Kidney tubule cell (primary cell): ENCODE measurements around the gene ACOX1.
"Not testable (repeated sequence)": the region's sequence is repeated elsewhere in the genome, so short reads cannot be mapped to it uniquely, and the experiment has no call there.

Experiments used
- DNase-seq: peaks from one replicate; pipeline ENCODE4 v3.0.0-alpha.2; 2018; ENCODE audit warnings: low spot score

ACOX1 gene

DNA sequence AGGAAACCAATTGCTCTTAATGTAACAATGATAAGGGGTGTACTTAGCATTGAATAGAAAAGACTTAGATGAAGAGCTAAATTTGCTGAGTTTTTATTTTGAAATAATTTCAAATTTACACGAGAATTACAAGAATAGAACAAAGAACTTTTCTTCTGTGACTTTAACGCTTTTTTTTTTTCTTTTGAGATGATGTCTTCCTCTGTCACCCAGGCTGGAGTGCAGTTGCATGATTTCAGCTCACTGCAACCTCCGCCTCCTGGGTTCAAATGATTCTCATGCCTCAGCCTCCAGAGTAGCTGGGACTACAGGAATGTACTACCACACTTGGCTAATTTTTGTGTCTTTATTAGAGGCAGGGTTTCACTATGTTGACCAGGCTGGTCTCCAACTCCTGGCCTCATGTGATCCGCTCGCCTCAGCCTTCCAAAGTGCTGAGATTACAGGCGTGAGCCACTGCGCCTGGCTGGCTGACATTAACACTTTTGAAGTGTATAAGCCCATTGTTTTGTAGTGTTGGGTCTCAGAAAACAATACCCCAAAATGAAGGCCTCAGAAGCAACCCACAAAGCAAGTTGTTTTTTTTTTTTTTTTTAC lies 2.2 kb upstream of the ACOX1 start:
- no peak for DNase-seq

DNA sequence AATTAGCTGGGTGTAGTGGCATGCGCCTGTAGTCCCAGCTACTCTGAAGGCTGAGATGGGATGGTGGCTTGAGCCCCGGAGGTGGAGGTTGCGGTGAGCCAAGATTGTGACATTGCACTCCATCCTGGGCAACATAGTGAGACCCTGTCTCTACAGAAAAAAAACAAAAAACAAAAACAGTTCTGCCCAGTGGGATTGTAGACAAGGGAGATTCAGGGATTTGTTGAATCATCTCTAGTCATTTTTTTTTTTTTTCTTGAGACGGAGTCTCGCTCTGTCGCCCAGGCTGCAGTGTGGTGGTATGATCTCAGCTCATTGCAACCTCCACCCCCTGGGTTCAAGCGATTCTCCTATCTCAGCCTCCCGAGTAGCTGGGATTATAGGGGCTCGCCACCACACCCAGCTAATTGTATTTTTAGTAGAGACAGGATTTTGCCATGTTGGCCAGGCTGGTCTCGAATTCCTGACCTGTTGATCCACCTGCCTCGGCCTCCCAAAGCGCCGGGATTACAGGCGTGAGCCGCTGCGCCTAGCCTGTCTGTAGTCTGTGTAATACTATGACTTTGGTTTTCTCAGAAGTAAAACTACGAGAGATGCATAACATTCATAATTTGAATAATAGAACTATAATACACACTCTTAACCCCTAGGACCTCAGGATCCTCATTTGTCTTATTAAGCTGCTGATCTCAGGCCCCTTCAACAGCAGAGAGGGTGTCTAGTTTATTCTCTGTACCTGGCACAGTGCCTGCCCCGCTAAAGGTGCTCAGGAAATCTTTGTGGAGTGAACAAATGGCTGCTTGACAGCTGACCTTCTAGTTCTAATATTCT lies 1.4 kb upstream of the ACOX1 start:
- peak; percentile 77 for DNase-seq

DNA sequence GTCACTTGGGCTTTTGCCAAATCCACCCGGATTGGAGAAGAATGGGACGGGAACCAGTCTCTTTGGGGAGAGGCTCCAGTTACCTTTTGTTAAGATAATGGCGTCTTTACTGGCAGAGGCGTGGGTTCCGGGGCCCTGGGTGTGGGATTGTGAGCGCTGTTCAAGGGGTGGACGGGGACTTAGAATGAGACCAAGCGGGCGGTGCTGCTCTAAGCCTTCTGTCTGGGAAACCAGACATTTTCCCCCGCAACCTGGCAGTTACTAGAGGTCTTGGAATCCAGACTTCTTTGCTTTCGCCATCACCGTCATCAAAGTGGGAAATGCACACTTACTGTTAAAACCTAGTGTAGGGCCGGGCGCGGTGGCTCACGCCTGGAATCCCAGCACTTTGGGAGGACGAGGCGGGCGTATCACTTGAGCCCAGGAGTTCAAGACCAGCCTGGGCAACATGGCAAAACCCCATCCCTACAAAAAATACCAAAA lies 780 bp upstream of the ACOX1 start:
- no peak for DNase-seq

DNA sequence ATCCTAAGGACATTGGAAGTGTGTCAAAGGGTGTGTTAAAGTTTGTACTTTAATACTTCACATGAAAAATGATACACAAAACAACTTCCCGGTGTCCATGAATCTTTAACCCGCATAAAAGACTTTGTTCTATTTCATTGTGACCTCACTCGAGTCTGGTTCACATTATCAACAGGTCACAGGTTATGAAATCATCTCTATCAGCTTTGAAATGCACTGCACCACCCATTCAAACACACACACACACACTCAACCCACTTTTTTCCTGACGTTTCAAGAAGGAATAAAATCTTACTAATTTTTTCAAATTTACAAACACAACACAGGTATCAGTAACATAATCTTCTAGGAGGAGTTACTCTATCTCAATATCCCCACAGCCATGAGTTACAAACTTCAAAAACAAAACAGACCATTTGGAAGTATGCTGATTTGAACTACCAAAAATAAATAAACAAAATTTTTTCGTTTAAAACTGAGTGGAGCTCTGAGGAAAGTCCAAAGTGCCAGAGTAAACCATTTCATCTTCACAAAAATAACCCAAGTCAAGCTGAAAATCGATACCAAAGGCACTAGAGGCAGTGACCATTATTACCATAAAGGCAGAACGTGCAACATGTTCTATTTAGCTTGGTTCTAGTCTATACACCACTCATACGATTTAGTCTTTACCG lies 2.7 kb downstream of the ACOX1 start:
- DNase-seq: peak; percentile 41

- DNase-seq: peak; percentile 10
These were observed 3.2 kb downstream of the ACOX1 start for GRCh38 chr17:75975757-75976174.

GRCh38 chr17:75975187-75975586 lies 3.8 kb downstream of the ACOX1 start:
- DNase-seq: not testable (repeated sequence)

DNA sequence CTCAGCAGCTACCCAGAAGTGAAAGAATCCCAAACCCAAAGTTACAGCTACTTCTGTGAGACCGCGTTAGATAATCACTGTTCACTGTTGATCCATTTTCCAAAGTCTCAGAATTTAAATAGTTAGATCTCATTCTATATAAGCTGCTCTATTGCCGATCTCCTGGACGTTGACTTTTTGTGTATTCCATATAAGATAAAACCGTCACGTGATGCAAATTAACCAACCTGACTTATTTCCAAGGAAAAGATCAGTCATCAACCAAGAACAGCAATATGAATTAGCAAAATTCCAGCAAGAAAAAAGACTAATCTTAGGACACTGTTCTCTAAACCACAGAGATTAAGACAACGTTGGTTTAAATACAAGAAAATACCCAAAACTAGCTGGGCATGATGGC lies 8.3 kb downstream of the ACOX1 start:
- DNase-seq: no peak

- no peak for DNase-seq
These were observed 8.9 kb downstream of the ACOX1 start for GRCh38 chr17:75970011-75970523.

GRCh38 chr17:75969044-75969443 lies 9.9 kb downstream of the ACOX1 start:
- DNase-seq: not testable (repeated sequence)

GRCh38 chr17:75965468-75965867 lies 13.5 kb downstream of the ACOX1 start:
- DNase-seq: no peak

- no peak for DNase-seq
These were observed 19.0 kb downstream of the ACOX1 start for GRCh38 chr17:75959839-75960511.

DNA sequence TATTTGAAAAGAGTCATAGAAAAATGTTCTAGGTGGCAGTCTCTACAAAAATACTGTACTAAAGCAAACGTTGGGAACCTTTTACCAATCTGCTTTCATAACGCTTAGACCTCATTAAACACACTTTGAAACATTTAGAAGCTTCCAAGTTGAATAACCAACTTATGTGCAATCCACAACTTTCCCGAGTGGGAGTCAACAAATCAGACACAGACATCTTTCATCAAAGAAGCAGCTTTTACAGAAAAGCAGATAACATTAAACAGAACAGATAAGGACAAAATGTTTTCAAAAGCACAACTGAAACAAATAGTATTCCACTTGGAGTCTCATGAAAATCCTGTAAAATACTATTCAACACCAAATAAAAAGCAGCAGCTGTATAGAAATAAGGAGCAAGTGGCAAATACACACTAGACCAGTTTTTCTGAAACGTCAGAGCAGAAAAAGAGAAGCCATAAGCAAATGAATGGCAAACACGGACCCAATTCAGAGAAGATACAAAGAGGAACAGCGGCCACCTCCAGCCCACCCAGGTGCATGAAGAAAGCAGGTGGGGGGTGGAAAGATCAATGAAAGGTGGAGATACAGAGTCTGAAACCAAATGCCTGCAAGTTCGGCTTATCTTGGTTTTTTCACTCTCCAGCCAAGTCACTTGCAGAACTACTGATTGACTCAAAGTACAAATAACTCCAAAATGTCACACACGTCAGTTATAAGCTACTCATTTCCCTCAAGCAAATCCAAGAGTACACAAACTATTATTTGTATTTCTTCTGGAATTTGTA lies 19.7 kb downstream of the ACOX1 start:
- DNase-seq: no peak

- peak; percentile 39 for DNase-seq
These were observed 28.0 kb downstream of the ACOX1 start for GRCh38 chr17:75950855-75951554.

DNA sequence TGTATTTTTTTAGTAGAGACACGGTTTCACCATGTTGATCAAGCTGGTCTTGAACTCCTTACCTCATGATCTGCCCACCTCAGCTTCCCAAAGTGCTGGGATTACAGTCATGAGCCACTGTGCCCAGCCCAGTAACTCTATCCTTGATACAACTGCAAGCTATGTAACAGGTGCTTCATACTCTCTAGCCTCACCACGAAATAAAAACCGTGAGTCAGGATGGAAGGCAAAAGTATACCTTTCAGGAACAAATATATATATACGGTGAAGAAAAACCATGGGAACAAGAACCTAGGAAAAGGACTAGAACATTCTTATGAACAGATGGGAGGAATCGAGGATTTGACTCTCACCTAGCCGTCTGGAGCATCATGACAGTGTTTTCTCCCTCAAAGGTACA lies 28.5 kb downstream of the ACOX1 start:
- DNase-seq: no peak

- DNase-seq: no peak
These were observed 33.8 kb downstream of the ACOX1 start for GRCh38 chr17:75945211-75945610.

GRCh38 chr17:75943491-75943890 lies 35.5 kb downstream of the ACOX1 start:
- DNase-seq: no peak

DNA sequence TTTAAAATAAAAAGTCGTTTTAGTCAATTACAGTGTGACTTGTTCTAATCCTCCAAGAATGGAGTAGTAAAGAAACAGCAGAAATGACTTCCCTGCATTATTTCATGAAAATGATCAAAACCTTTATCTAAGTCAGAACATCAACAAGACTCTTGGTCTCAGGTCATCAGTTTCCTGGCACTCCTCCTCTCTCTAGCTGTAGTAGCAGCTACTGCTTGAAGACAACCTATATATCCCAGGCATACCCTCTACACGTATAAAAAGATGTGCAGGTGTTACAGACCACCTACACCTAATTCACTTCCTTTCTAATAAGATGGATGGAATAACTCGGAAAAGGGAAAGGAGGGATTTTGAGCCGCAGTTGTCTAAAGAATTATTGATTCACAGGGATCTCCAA lies 36.5 kb downstream of the ACOX1 start:
- DNase-seq: no peak

DNA sequence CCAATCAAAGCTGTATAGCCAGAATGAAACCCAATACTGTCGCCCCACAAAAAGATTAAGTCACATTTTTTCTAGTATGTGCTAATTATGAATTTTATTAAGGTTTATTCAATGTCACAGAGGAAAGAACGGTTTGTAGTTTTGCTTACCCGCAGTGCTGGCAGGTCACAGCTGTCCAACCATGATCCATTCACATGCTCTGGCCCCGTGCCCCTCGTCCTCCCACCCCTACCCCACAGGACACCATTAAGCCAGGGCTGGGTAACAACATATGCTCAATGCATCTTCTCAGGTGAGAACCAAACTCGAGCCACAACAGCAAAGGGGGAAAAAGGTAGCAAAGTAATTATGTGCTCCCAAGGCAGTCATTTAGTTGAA lies 37.5 kb downstream of the ACOX1 start:
- DNase-seq: no peak

GRCh38 chr17:75940727-75941441 lies 38.1 kb downstream of the ACOX1 start, which contains the start of gene FBF1:
Gene FBF1, minus strand, starts transcription at chr17:75941042. Its CDS starts 2,893 bp downstream, at chr17:75938149.
- DNase-seq: peak; percentile 97

- DNase-seq: no peak
These were observed 41.3 kb downstream of the ACOX1 start for GRCh38 chr17:75937652-75938051.
